PFSK-1 (cell line): ENCODE data around the gene SLC44A2.

ENCODE experiments used
- FOXP2 ChIP-seq: optimal IDR thresholded peaks from 2 replicates; pipeline ENCODE3; 2011; ENCODE audit warnings: borderline replicate concordance, control low read depth, inconsistent platforms; ENCODE audit not compliant: insufficient read depth; ENCODE audit errors: extremely low read length, extremely low read depth
- POLR2AphosphoS5 ChIP-seq: IDR thresholded peaks from 2 replicates; pipeline ENCODE4 v1.6.1; 2012; ENCODE audit warnings: low read depth, mild to moderate bottlenecking, control low read depth, low read length, moderate library complexity
- REST ChIP-seq, 2 experiments: IDR thresholded peaks; 2 replicates each; pipeline versions ENCODE4 v1.6.1 to v1.8.0; 2011 to 2012; ENCODE audit warnings: low read depth in 2 of 2, low read length in 2 of 2, control low read depth in 1 of 2, inconsistent platforms in 1 of 2, mild to moderate bottlenecking in 1 of 2, moderate library complexity in 1 of 2; ENCODE audit not compliant: insufficient read depth in 1 of 2
- SIN3A ChIP-seq: IDR thresholded peaks from 2 replicates; pipeline ENCODE4 v1.6.1; 2012; ENCODE audit warnings: mild to moderate bottlenecking, low read length, moderate library complexity, borderline replicate concordance; ENCODE audit not compliant: insufficient read depth
- TAF1 ChIP-seq: IDR thresholded peaks from 2 replicates; pipeline ENCODE4 v1.6.1; 2012; ENCODE audit warnings: low read length, control low read depth, borderline replicate concordance; ENCODE audit not compliant: insufficient read depth

Gene SLC44A2

GRCh38 chr19:10688545-10689280, 63.4 kb downstream of the SLC44A2 start:
- no peak for TF ChIP-seq SIN3A
- no peak for TF ChIP-seq POLR2AphosphoS5
- TF ChIP-seq TAF1 = no peak
- no peak for TF ChIP-seq FOXP2

GRCh38 chr19:10690341-10690781, 65.0 kb downstream of the SLC44A2 start:
- TF ChIP-seq REST (IDR thresholded peaks at IDR 0.05; ENCODE audit: insufficient read depth in 1 of 2, low read depth in 2 of 2, low read length in 2 of 2) (no peak), POLR2AphosphoS5 (no peak), SIN3A (no peak), TAF1 (no peak), FOXP2 (no peak)

GRCh38 chr19:10691178-10691881, 66.0 kb downstream of the SLC44A2 start:
- TF ChIP-seq REST (IDR thresholded peaks at IDR 0.05; ENCODE audit: insufficient read depth in 1 of 2, low read depth in 2 of 2, low read length in 2 of 2) (no peak), POLR2AphosphoS5 (peak; percentile 12; the same call in 1 of the 2 replicates), TAF1 (no peak)

GRCh38 chr19:10691883-10692282, 66.5 kb downstream of the SLC44A2 start:
- TF ChIP-seq POLR2AphosphoS5 = no peak

GRCh38 chr19:10692673-10693264, 67.4 kb downstream of the SLC44A2 start:
- TF ChIP-seq TAF1 (no peak), SIN3A (no peak), FOXP2 (no peak), REST (IDR thresholded peaks at IDR 0.05; ENCODE audit: insufficient read depth in 1 of 2, low read depth in 2 of 2, low read length in 2 of 2) (no peak), POLR2AphosphoS5 (0 out of 2 replicates have a peak, but pooled peaks have one; percentile 39)
